ENCODE results near the gene ODF4. TPM values are rescaled to one million over a fixed set of nuclear protein-coding genes. Genes with fewer than 3 reads are reported as not detected.
"Not testable (repeated sequence)": the region's sequence is repeated elsewhere in the genome, so short reads cannot be mapped to it uniquely, and the experiment has no call there.

Gene ODF4
- polyA plus RNA-seq, 12 donors = not detected

DNA sequence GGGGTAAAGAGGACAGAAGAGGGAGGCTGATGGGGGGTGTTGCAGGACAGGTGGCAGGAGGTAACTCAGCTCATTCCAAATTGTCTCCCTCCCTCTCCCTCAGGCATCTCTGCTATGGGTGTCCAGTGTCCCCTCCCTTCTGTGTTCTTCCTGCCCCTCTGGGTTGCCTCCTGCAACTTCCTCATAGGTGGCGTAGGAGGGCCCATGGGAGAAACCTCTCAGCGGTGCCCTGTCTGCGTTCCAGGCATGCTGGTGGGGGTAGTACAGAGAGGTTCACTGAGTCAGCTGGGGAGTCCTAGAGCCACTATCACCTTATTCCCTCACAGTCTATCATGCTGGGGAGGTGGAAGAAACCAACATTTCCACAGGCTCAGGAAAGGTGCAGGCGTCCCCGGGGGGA is 14.7 kb upstream of the ODF4 start:
- no peak for DNase-seq

DNA sequence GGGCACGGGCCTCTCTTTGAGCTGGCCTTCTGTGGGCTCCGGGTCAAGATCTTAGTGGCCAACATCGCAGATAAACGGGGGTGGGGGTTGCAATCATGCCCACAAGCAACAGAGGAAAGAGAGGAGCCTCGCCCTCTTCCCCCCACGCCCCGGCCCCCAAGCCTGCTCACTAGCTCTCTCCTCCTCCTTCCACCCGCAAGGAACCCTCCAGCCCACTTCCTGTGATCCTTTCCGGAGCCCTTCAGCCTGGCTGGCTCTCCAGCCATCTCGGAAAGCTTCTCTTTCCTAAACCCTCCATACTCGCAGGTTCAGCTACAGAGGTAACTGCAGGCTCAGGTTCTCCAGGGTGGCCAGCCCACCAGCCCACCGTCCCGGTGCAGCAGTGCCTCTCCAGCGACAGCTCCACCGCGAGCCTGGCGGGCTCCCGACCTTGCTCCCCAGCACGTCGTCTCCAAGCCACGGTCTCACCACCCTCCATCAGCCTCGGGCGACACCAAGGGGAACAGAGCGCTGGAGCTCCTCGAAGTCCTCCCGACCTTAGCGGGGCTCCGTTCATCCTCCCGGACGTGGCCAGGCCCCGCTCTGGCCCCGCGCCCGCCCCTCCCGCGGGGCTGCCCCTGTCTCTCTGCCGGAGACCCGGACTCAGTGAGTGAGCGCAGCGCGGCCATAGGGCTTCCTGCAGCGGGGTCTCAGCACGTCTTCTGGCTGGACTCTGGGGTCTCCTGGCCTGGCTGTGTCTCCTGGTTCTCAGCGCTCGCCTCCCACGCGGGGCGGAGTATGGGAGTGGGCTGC is 12.9 kb upstream of the ODF4 start:
- DNase-seq = peak; percentile 65

DNA sequence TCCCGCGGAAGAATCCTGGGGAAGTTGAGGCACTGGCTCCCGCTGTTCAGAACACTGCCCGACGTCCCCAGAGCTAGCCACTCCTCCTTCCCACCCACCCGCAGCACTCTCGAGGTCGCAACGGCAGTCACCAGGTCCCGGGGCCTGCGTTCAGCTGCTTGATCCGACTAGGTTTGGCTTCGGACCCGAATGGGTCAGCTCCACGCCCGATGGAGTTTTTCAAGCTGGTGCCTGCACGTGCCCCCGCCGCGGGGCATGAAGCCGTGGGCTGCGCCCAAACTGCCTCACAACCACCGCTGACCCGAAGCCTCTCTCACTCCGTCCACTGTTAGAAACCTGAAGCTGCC is 12.4 kb upstream of the ODF4 start:
- no peak for DNase-seq

DNA sequence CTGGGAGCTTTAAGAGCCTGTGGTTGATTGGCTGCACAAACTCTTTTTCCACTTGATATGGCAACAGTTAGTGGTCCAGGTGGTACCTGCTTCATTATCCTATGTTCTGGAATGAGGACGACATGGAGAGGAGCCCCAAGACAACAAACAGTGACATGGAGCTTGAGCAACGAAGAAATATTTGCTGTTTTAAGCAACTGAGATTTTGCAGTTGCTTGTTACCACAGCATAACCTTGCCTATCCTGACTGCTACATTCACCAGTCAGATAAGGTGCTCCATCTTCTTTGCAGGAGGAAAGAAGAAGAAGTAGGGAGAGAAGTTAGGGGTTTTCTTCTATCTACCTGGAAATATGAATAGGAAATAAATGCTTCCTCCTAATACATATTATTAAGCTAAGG is 7.5 kb upstream of the ODF4 start:
- no peak for DNase-seq

DNA sequence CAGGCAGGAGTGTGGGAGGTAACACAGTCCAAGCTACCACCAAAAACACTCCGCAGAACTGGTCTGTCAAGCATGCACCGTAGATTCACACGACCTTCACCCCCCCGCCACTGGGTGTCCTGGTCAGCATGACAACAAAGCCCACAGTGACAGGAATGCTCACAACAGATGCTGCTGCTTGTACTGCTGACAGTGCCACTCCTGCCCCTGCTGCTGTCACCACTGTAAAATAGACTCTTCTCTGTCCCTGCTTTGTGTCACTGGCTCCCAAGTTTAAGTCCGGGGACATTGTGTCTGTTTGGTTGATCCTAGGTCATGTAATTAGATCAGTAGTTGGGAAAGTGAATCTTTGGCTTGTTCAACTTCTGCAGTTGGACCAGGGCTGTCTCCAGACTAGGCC is 7.0 kb upstream of the ODF4 start:
- DNase-seq = no peak

DNA sequence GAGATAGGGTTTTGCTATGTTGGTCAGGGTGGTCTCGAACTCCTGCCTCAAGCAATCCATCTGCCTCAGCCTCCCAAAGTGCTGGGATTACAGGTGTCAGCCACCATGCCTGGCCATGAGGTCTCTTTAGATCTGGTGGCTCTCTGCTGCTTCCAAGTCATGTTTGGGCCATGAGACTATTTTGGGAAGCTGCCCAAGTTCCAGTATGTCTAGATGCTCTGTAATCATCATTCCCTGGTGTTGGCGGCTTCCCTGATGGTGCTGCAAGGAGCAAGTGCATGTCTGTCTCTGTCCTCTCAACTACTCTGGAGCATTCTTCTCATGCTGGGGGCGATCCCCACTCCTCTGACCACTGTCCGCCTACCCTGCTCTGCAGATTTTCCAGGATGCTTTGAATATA is 6.4 kb upstream of the ODF4 start:
- no peak for DNase-seq

DNA sequence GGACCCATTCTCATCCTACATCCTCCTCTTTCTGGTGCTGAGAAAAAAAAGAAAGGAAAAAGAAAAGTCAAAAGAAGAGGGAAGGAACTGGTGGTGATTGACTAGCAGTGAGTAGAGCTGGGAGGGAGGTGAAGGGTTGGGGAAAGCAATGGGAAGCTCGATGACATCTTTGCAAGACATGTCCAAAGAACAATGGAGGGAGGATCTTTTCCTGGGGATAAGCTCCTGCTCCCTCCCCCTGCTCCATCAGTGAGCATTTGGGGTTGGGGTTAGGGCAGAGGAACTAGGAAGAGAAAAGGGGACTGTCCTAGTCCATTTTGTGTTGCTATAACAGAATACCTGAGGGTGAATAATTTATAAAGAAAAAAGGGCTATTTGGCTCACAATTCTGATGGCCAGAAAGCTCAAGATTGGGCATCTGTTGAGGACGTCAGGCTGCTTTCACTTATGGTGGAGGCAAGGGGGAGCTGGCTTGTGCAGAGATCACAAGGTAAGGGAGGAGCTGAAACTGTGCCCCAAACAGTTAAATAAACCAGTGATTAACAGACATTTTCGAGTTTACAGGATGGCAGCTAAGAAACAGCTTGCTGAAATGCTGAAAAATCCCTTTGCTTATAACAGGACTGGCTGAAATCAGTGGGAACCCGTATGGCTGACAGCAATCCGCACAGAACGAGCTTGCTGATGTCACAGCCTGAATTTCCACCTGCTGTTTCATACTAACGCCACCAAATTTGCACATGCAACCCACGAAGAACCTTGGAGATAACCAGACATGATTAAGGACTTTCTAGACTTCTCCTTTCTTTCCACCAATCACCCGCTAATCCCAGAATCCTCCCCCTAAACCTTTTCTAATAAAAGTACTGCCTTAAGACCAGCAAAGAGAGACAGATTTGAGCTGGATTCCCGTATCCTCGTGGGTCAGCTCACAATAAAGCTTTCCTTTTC is 1.6 kb upstream of the ODF4 start:
- no peak for DNase-seq

DNA sequence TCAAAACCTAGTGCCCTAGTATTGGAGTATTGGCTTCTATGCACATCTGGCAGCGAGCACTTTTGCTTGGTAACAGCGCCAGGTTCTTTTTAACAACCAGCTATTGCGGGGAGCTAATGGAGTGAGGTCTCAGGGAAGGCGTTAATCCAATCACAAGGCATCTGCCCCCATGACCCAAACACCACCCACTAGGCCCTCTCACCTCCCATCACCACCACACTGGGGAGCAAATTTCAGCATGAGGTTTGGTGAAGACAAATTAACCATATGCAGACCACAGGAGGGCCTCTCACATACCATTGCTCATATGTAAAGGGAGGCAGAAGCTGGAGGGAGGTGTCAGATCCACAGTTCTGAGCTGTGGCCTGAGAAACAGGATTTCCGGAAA is 893 bp upstream of the ODF4 start:
- no peak for DNase-seq

DNA sequence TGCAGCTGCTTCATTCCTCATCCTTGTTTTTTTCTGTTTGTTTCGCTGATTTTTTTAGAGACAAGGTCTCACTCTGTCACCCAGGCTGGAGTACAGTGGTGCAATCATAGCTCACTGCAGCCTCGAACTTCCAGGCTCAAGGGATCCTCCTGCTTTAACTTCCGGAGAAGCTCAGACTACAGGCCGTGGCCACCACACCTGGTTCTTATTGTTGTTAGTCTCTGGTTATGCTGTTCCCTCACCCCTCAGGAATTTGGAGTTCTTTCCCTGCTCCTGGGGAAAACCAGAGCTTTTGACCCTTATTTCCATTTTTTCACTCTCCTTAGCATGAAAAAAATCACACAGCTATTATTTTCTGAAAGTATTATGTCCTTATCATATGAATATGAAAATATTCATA is 1.8 kb downstream of the ODF4 start:
- no peak for DNase-seq

DNA sequence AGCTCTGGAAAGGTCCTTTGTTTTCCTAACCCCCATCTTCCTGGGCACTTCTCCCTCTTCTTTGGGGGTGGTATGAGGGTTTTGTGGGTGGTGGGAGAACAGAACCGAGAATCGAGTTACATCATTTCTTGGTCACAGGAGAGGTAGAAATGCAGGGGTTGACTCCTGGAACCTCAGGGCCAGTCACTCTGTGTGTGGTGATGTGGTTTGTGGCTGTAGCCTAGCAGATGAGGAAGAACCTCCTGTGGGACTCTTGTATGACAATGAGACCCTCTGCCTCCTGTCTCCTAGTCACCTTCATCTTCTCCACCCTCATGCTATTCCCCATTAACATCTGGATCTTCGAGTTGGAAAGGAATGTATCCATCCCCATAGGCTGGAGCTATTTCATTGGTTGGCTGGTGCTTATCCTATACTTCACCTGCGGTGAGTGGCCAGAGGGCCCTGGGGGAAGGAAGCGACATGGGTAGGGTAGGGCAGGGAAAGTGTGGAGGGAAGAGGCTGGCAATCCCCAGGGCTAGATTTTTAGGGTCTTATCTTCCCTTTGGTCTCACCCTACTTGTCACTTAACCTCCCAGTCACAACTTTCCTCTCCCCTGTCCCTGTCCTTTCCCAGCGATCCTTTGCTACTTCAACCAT is 5.5 kb downstream of the ODF4 start:
- no peak for DNase-seq

DNA sequence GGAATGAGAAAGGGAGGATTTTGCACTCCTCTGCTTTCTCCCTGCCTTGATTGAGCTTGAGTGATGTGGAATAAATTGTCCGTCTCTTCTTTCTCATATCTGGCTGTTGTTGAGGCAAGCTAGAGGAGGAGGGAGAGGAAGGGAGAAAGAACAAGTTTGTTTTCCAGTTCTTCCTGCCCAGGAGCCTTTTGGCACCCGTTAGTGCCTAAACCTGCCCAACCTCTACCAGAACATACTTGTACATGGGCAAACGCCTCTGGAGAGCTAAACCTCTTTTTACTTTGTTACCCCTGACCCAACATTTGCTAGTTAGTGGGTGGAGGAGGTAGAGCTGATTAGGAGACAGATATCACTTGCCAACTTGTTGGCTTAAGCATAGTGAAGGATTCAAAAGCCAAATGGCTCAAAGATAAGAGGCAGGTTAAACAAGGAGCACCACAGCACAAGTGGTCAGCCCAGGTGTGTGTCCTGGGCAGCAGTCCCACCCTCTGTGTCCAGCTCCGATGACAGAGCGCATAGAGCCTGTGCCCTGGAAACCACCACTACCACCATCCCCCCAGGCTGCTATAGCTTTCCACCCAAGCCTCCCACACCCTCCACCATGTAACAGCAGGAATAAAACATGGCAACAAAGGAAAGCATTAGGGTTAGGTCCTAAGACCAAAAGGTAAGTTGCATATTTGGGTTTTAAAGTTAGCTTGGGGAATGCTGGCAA is 6.5 kb downstream of the ODF4 start:
- DNase-seq = no peak

DNA sequence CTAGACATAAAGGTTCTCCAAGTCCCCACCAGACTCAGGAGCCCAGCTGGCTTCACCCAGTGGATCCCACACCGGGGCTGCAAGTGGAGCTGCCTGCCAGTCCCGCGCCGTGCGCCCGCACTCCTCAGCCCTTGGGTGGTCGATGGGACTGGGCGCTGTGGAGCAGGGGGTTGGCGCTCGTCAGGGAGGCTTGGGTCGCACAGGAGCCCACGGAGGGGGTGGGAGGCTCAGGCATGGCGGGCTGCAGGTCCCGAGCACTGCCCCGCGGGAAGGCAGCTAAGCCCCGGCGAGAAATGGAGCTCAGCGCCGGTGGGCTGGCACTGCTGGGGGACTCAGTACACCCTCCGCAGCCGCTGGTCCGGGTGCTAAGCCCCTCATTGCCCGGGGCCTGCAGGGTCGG is 7.4 kb downstream of the ODF4 start:
- not testable (repeated sequence) for DNase-seq

DNA sequence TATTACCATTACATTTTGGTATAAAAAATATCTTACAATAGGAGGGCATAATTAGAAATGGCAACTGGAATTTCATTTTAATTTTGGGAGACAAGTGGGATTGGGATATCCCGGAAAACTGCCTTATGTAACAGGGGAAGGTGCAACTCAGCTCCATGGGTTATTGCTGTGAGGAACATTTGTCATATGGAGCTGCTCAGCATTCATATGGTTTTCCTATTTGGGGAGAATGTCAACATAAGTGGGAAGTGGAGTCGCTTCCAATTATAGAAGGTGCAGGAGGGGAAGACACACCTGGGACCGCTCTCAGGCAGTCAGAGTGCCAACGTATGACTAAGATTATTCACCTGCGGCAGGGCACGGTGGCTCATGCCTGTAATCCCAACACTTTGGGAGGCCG is 10.7 kb downstream of the ODF4 start:
- DNase-seq = no peak

DNA sequence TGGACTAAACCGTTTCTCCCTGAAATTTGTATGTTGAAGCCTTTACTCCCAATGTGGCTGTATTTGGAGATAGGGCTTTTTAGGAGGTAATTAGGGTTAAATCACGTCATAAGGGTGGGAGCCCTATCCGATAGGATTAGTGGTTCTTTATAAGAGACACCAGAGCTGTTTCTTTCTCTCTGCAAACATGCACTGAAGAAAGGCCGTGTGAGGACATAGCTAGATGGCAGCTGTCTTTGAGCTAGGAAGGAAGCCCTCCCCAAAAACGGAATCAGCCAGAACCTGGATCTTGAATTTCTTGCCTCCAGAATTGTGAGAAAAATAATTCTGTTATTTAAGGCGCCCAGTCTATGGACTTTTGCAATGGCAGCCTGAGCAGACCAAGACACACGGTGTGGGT is 14.1 kb downstream of the ODF4 start:
- DNase-seq = no peak

DNA sequence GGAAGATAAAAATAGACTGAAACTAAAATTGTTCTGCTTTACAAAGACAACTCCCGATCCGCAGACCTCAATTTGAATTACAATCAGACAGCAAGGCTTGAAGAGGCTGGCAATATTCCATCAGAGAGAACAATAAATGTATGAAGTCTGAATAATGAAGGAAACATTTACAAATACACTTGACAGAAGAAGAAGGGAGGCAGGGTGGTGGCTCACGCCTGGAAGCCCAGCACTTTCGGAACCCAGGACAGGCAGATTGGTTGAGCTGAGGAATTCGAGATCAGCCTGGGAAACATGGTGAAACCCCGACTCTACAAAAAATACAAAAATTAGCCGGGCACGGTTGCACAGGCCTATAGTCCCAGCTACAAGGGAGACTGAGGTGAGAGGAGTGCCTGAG is 14.6 kb downstream of the ODF4 start:
- DNase-seq = no peak

DNA sequence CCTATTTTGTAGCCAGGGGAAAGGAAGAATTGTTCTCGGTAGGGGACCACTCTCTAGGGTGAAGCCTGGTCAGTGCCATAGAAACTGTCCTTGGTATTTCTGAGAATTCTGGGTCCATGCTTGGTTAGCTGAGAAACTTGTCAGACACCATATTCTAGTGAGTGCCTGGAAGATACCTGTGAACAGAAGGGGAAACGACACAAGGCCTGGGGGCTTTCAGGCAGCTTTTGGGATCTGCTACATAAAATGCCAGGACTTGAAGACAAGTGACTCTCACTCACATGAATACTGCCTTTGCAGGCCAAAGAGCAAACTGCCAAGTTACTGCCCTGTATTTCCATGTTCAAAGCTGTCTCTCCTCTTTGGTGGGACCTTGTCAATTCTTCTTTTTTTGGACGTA is 18.3 kb downstream of the ODF4 start:
- DNase-seq = no peak

DNA sequence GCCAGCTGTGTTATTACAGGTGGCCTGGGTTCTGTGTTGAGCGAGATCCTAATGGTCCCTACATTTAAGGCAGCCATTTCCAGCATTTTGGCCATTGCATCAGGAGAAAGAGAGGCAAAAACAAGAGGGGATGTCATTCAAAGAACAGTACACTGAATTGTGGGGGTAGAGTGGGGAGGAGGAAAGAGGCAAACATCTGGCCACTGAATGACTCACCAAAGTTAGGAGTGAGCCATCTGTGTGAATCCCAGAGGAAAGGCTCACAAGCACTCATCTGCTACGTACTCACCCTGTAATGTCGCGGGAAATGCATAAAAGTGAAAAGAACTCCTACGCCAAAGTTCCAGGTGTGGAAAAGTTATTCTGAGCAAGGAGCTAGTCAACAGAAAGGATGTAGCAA is 20.1 kb downstream of the ODF4 start:
- DNase-seq = peak; percentile 58

DNA sequence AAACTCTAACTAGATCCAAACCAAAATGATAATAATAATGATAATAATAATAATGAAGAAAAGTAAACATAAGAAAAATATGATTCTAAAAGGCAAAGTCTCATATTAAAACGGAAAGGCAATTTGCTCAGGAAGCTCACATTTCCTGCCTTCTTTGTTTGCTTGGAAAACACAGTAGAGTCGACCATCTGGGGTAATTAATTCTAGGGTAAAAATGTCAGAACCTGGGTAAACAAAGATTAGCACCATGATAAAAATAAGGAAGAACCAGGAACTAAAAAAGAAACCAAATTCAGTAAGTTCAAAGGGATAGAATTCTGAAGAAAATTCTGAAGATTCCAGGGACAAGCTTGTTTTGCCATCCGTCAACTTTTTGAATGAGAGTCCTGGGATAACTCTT is 20.6 kb downstream of the ODF4 start:
- DNase-seq = no peak

DNA sequence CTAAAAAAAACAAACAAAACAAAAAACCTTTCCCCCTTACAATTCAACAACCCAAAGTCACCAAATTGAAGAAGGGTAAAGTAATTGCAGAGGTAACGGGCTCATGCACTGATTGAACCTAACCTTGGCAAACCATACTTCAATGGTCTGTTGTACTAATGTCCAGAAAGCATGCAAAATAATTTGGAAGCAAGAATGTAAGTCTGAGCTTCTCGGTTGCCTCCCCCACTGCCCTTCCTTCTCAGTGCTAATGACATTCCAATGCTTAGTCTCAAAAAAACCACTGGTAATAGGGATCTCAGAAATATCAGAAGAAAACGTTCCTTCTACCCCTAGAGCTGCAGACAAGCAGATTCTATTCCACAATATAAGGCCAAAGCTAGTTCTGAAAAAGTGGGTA is 21.1 kb downstream of the ODF4 start:
- no peak for DNase-seq

DNA sequence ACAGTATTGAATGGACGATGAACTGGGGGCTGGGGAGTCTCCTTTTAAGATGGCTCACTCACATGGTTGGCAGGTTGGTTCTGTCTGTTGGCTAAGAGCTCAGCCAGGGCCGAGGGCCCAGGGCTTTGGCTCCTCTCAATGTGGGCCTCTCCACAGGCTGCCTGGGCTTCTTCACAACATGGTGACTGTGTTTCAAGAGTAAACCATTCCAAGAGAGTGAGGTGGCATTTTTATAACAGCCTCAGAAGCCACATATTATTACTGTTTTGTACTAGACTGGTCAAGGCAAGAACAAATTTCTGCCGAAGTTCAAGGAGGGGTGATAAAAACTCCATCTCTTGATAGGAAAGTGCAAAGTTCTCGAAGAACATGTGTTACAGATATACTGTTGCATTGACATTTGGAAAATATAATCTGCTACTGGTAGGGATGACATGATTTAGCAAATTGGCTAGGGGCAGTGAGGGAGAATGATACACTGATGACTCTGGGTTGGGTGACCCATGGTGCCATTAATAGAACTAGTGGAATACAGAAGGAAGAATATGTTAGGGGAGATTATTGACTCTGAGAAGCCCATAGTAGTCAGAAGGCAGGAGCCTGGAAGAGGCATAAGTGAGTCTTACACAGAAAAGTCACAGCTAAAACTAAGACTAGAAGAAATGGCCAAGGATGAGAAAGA is 23.2 kb downstream of the ODF4 start:
- DNase-seq = no peak

DNA sequence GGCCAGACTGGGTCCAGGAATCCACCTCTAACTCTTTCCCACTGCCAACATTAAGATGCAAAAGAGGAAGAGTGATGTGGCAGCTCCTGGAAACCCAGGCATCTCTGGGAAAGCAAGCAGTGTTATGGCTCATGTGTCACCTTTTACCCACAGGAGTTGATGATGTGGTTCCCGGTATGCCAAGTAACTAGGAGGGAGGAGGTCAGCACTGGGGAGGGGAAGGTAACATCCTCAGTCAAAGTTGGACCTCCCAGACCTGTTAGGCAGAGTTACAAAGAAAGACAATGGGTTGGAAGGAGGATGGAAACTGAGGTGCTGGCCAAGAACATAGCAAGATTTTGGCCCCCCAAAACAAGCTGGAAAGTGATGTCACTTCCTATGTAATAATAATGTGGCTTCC is 25.5 kb downstream of the ODF4 start:
- DNase-seq = no peak

DNA sequence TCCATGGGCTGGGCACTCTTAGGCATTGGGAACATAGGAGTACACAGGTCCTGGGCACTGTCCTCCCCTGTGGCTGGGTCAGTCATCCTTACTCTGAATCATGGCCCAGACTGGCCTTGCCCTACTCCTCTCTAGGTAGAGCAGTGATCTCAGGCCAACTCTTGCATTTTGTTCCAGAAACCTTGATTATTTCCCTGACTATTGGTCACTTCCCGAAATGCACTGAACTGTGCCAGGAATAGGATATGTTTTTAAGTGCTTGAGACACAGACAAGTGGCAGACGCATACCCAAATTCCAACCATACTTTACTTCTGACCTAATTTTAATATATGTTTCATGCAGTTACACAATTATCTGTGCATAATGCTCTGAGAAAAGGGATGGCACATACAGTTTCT is 26.6 kb downstream of the ODF4 start:
- DNase-seq = no peak

Data from muscle of arm (tissue), 12 donors.